Esophagus muscularis mucosa (tissue), 4 donors: ENCODE measurements around the gene TTYH2.

Experiments
- EP300 ChIP-seq: sonication (generic); formaldehyde crosslinking; IDR thresholded peaks from one replicate; pipeline ENCODE4 v1.6.1; 2017; ENCODE audit warnings: antibody characterized with exemption
- POLR2A ChIP-seq: fragments of 450-650 bp; IDR thresholded peaks from one replicate; pipeline ENCODE4 v1.6.1; 2017; ENCODE audit warnings: antibody characterized with exemption, moderate library complexity, mild to moderate bottlenecking, low read depth
- POLR2AphosphoS5 ChIP-seq, 2 donors: sonication (generic); formaldehyde crosslinking; IDR thresholded peaks; one replicate each; pipeline ENCODE4 v1.6.1; 2017; ENCODE audit warnings: antibody characterized with exemption in 2 of 2
- TF ChIP-seq, protein P1 (sequence below), 3 experiments: fragments of 200-600 bp in 2 of 3; fragments of 450-650 bp in 1 of 3; sonication (generic) in 2 of 3; IDR thresholded peaks; one replicate each; pipeline ENCODE4 v1.5.1; 2017 to 2019; ENCODE audit warnings: antibody characterized with exemption in 3 of 3, mild to moderate bottlenecking in 2 of 3, moderate library complexity in 1 of 3

DNA sequence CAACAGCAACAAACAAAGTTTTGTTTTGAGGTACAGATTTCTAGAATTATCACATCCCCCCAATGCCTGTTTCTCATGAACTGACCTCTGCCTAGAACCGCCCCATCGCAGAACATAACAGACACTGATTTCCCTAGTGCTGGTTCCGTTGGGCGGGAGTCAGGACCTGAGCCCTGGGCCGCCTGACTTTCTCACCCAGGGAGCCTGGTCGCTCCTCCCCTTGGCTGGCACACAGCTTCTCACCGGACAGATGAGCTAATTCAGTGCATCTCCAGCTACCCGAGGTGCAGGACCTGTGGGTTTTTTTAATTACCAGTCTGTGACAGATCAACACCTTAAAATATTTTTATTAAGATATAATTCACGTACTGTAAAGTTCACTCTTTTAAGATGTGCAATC, 30.0 kb upstream of the TTYH2 start:
- TF ChIP-seq, protein P1, sequence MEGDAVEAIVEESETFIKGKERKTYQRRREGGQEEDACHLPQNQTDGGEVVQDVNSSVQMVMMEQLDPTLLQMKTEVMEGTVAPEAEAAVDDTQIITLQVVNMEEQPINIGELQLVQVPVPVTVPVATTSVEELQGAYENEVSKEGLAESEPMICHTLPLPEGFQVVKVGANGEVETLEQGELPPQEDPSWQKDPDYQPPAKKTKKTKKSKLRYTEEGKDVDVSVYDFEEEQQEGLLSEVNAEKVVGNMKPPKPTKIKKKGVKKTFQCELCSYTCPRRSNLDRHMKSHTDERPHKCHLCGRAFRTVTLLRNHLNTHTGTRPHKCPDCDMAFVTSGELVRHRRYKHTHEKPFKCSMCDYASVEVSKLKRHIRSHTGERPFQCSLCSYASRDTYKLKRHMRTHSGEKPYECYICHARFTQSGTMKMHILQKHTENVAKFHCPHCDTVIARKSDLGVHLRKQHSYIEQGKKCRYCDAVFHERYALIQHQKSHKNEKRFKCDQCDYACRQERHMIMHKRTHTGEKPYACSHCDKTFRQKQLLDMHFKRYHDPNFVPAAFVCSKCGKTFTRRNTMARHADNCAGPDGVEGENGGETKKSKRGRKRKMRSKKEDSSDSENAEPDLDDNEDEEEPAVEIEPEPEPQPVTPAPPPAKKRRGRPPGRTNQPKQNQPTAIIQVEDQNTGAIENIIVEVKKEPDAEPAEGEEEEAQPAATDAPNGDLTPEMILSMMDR (IDR thresholded peaks at IDR 0.05): no peak
- TF ChIP-seq POLR2A (no peak), EP300 (no peak), POLR2AphosphoS5 (IDR thresholded peaks at IDR 0.05) (no peak)
